Fibroblast of the aortic adventitia (primary cell): ENCODE results near the gene MTMR11. TPM values are rescaled to one million over a fixed set of nuclear protein-coding genes. Genes with fewer than 3 reads are reported as not detected.

ENCODE experiments used
- DNase-seq: peaks from one replicate; pipeline ENCODE4 v3.0.0-alpha.2; 2010; ENCODE audit warnings: low read depth
- H3K4me3 ChIP-seq: 2 replicates; pipeline ENCODE4 v1.5.1; 2011; ENCODE audit warnings: low read depth, mild to moderate bottlenecking, control low read depth, low read length, moderate library complexity
- CTCF ChIP-seq: IDR thresholded peaks from 2 replicates; pipeline ENCODE4 v1.5.1; 2011; ENCODE audit warnings: mild to moderate bottlenecking, low read length, control low read depth, inconsistent platforms; ENCODE audit not compliant: insufficient read depth
- total RNA-seq: library from RNA; depleted of rRNA; stranded (reverse); fragments of >200 nt; gene quantifications from 2 replicates; pipeline ENCODE4 v1.2.3, GENCODE V29; 2012; ENCODE audit warnings: low replicate concordance

The MTMR11 gene
- total RNA-seq, 1 donor: 22.1 TPM

DNA sequence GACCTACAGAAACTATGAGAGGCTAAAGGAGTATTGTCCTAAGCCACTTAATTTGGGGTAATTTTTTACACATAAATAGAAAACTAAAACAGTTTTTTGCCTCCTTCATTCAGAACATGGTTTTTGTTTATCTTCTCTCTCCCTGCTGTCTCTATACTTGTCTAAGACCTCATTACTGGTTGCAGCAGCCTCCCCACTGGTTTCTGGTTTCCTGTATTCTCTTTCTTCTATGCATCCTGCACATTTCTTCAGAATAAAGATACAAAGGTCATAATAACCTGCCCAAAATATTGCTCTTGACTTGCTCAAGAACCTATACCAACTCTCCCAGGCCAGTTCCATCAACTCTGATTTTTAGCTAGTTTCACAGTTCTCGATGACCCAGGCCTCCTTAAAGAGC is 57.1 kb downstream of the MTMR11 start:
- DNase-seq: no peak
- no peak overlapping the region for H3K4me3 ChIP-seq
- no peak for TF ChIP-seq CTCF

Other genes starting within 250 kb of the MTMR11 start
- not detected in 2 replicates for gene FCGR1A, start 154.2 kb downstream of the MTMR11 start, total RNA-seq
- gene BOLA1, start 37.3 kb downstream of the MTMR11 start, total RNA-seq: 7.0 and 9.4 TPM in 2 replicates
- 17.4 and 25.0 TPM in 2 replicates for gene SV2A, start 19.0 kb downstream of the MTMR11 start, total RNA-seq
- gene SF3B4, start 9.1 kb downstream of the MTMR11 start, total RNA-seq: 2.8 and 24.9 TPM in 2 replicates
- gene OTUD7B, start 73.8 kb upstream of the MTMR11 start, total RNA-seq: 17.7 and 41.7 TPM in 2 replicates
- 26.0 and 47.8 TPM in 2 replicates for gene VPS45, start 130.9 kb upstream of the MTMR11 start, total RNA-seq
- gene PLEKHO1, start 213.0 kb upstream of the MTMR11 start, total RNA-seq: 27.7 and 43.6 TPM in 2 replicates